Measurements from ENCODE around the gene FNDC3B.

GRCh38 chr3:172341482-172342059, 302.2 kb downstream of the FNDC3B start:
- TF ChIP-seq GATA2 (IDR thresholded peaks at IDR 0.05; ENCODE audit: low read depth, low read length) (no peak), GATA3 (IDR thresholded peaks at IDR 0.05; ENCODE audit: low read depth, low read length) (no peak)
